GM19035 (cell line): ENCODE data around the gene GPER1.

Experiments
- ATAC-seq: cut with Tn5 transposase; IDR thresholded peaks from one replicate; pipeline ENCODE4 v1.9.1; 2021; ENCODE audit not compliant: unreplicated experiment

Gene GPER1

GRCh38 chr7:1086588-1087464 is 1.1 kb upstream of the GPER1 start:
- ATAC-seq: peak; percentile 77

- no peak for ATAC-seq
Observed at GRCh38 chr7:1087465-1087814, 473 bp upstream of the GPER1 start.

- ATAC-seq: no peak
Observed at GRCh38 chr7:1090236-1090635, 2.3 kb downstream of the GPER1 start.

GRCh38 chr7:1090686-1091643 is 3.1 kb downstream of the GPER1 start:
- ATAC-seq: no peak

- no peak for ATAC-seq
Observed at GRCh38 chr7:1091644-1092027, 3.7 kb downstream of the GPER1 start.

- no peak for ATAC-seq
Observed at GRCh38 chr7:1092161-1092632, 4.3 kb downstream of the GPER1 start.

- ATAC-seq: no peak
Observed at GRCh38 chr7:1092806-1093501, 5.0 kb downstream of the GPER1 start.

- no peak for ATAC-seq
Observed at GRCh38 chr7:1093502-1093843, 5.6 kb downstream of the GPER1 start.

- ATAC-seq: no peak
Observed at GRCh38 chr7:1093916-1094508, 6.1 kb downstream of the GPER1 start.

GRCh38 chr7:1094870-1095269 is 7.0 kb downstream of the GPER1 start:
- ATAC-seq: no peak

- ATAC-seq: no peak
Observed at GRCh38 chr7:1095621-1096155, 7.8 kb downstream of the GPER1 start.

GRCh38 chr7:1096156-1097119 is 8.5 kb downstream of the GPER1 start:
- no peak for ATAC-seq

- ATAC-seq: no peak
Observed at GRCh38 chr7:1097120-1097504, 9.2 kb downstream of the GPER1 start.

- ATAC-seq: no peak
Observed at GRCh38 chr7:1098243-1099153, 10.6 kb downstream of the GPER1 start.

GRCh38 chr7:1099154-1099542 is 11.2 kb downstream of the GPER1 start:
- no peak for ATAC-seq

GRCh38 chr7:1099637-1100036 is 11.7 kb downstream of the GPER1 start:
- ATAC-seq: no peak

GRCh38 chr7:1100386-1100785 is 12.5 kb downstream of the GPER1 start:
- ATAC-seq: no peak

GRCh38 chr7:1100834-1101562 is 13.1 kb downstream of the GPER1 start:
- no peak for ATAC-seq
